GM23338 (cell line): Measurements from ENCODE around the gene ENOPH1. TPM values are rescaled to one million over a fixed set of nuclear protein-coding genes. Genes with fewer than 3 reads are reported as not detected.

Experiments used
- ATAC-seq: fragments of 200-7000 bp; cut with Tn5 transposase; 3 replicates; pipeline ENCODE4 v1.9.1; 2020
- DNase-seq: peaks from one replicate; pipeline ENCODE4 v3.0.0-alpha.2; 2015; ENCODE audit warnings: low spot score
- H2AFZ ChIP-seq: fragments of 200-600 bp; sonication (generic); 2 replicates; pipeline ENCODE4 v1.8.0; 2016; ENCODE audit warnings: antibody characterized with exemption, mild to moderate bottlenecking, moderate library complexity
- H3F3A ChIP-seq: fragments of 200-600 bp; sonication (generic); replicated peaks from 2 replicates; pipeline ENCODE4 v1.8.0; 2017; ENCODE audit warnings: antibody characterized with exemption, mixed run types, low read depth
- H3K27ac ChIP-seq: fragments of 200-600 bp; sonication (generic); 2 replicates; pipeline ENCODE4 v1.6.1; 2016; ENCODE audit warnings: low read depth
- H3K27me3 ChIP-seq: fragments of 200-600 bp; sonication (generic); 2 replicates; pipeline ENCODE4 v1.8.0; 2016; ENCODE audit warnings: mild to moderate bottlenecking, mixed run types, moderate library complexity; ENCODE audit not compliant: insufficient read depth
- H3K36me3 ChIP-seq: fragments of 200-600 bp; sonication (generic); 2 replicates; pipeline ENCODE4 v1.8.0; 2016; ENCODE audit warnings: mild to moderate bottlenecking; ENCODE audit not compliant: insufficient read depth
- H3K4me1 ChIP-seq: fragments of 200-600 bp; sonication (generic); 2 replicates; pipeline ENCODE4 v1.8.0; 2016; ENCODE audit warnings: mild to moderate bottlenecking, moderate library complexity; ENCODE audit not compliant: insufficient read depth
- H3K4me2 ChIP-seq: fragments of 200-600 bp; sonication (generic); 2 replicates; pipeline ENCODE4 v1.7.1; 2017; ENCODE audit warnings: mixed run types
- H3K4me3 ChIP-seq: fragments of 200-600 bp; sonication (generic); 2 replicates; pipeline ENCODE4 v1.6.1; 2016; ENCODE audit warnings: mixed run types
- H3K79me2 ChIP-seq: fragments of 200-600 bp; sonication (generic); replicated peaks from 2 replicates; pipeline ENCODE4 v1.8.0; 2017; ENCODE audit warnings: mild to moderate bottlenecking; ENCODE audit not compliant: insufficient read depth
- H3K9me2 ChIP-seq: fragments of 200-600 bp; sonication (generic); 2 replicates; pipeline ENCODE4 v1.8.0; 2017; ENCODE audit not compliant: insufficient read depth
- H4K20me1 ChIP-seq: fragments of 200-600 bp; sonication (generic); replicated peaks from 2 replicates; pipeline ENCODE4 v1.8.0; 2017; ENCODE audit warnings: mild to moderate bottlenecking; ENCODE audit not compliant: insufficient read depth
- H3K27ac Mint-ChIP-seq: 2 replicates; pipeline ENCODE4 v1.8.0; 2020; ENCODE audit warnings: inconsistent platforms, mild to moderate bottlenecking, moderate library complexity, mixed read lengths
- H3K27me3 Mint-ChIP-seq: 3 replicates; pipeline ENCODE4 v1.8.0; 2022; ENCODE audit warnings: low read depth, mild to moderate bottlenecking, moderate library complexity, mixed read lengths, inconsistent platforms; ENCODE audit not compliant: insufficient read depth, poor library complexity
- H3K36me3 Mint-ChIP-seq: 3 replicates; pipeline ENCODE4 v1.8.0; 2021; ENCODE audit warnings: low read depth, mild to moderate bottlenecking, inconsistent platforms, moderate library complexity, mixed read lengths
- H3K4me1 Mint-ChIP-seq: 3 replicates; pipeline ENCODE4 v1.8.0; 2020; ENCODE audit warnings: mild to moderate bottlenecking, inconsistent platforms, mixed read lengths
- H3K4me3 Mint-ChIP-seq: 3 replicates; pipeline ENCODE4 v1.8.0; 2021; ENCODE audit warnings: moderate library complexity, mild to moderate bottlenecking, inconsistent platforms, mixed read lengths
- H3K9me3 Mint-ChIP-seq: 3 replicates; pipeline ENCODE4 v1.8.0; 2020; ENCODE audit warnings: moderate library complexity, mild to moderate bottlenecking, inconsistent platforms, mixed read lengths
- CREB1 ChIP-seq: fragments of 250-450 bp; sonication (Bioruptor Pico); IDR thresholded peaks from 2 replicates; pipeline ENCODE4 v1.5.0; 2020; ENCODE audit warnings: low read depth, mild to moderate bottlenecking, moderate library complexity
- CTCF ChIP-seq, 2 experiments: fragments of 200-600 bp in 1 of 2; sonication (generic) in 1 of 2; conservative IDR thresholded peaks; 2 replicates each; pipeline versions ENCODE4 v1.5.1 to v1.6.1; 2016 to 2017; ENCODE audit warnings: antibody characterized with exemption in 2 of 2, low read depth in 2 of 2, mild to moderate bottlenecking in 2 of 2, moderate library complexity in 1 of 2
- ETS1 ChIP-seq: IDR thresholded peaks from 2 replicates; pipeline ENCODE4 v1.6.1; 2016; ENCODE audit warnings: antibody characterized with exemption
- EZH2phosphoT487 ChIP-seq: fragments of 200-600 bp; sonication (generic); IDR thresholded peaks from one replicate; pipeline ENCODE4 v1.8.1; 2018; ENCODE audit warnings: antibody characterized with exemption; ENCODE audit not compliant: unreplicated experiment
- JUNB ChIP-seq: IDR thresholded peaks from one replicate; pipeline ENCODE4 v1.6.1; 2016; ENCODE audit warnings: antibody characterized with exemption; ENCODE audit not compliant: unreplicated experiment
- NANOG ChIP-seq: IDR thresholded peaks from 2 replicates; pipeline ENCODE4 v1.6.1; 2016; ENCODE audit warnings: antibody characterized with exemption, borderline replicate concordance
- POLR2AphosphoS5 ChIP-seq: IDR thresholded peaks from 2 replicates; pipeline ENCODE4 v1.6.1; 2016; ENCODE audit warnings: antibody characterized with exemption, low read depth
- REST ChIP-seq: IDR thresholded peaks from one replicate; pipeline ENCODE4 v1.6.1; 2018; ENCODE audit warnings: antibody characterized with exemption; ENCODE audit not compliant: unreplicated experiment
- STAT1 ChIP-seq: IDR thresholded peaks from one replicate; pipeline ENCODE4 v1.6.1; 2016; ENCODE audit warnings: antibody characterized with exemption; ENCODE audit not compliant: unreplicated experiment
- ZNF114 ChIP-seq: fragments of 250-450 bp; sonication (Bioruptor Pico); IDR thresholded peaks from 2 replicates; pipeline ENCODE4 v1.5.0; 2020; ENCODE audit warnings: mild to moderate bottlenecking, moderate library complexity
- ZNF331 ChIP-seq: fragments of 250-450 bp; sonication (Bioruptor Pico); IDR thresholded peaks from 2 replicates; pipeline ENCODE4 v1.5.0; 2020; ENCODE audit warnings: low read depth, mild to moderate bottlenecking, moderate library complexity
- ZNF462 ChIP-seq: fragments of 250-450 bp; sonication (Bioruptor Pico); IDR thresholded peaks from 2 replicates; pipeline ENCODE4 v1.5.0; 2020; ENCODE audit warnings: mild to moderate bottlenecking, moderate library complexity
- polyA plus RNA-seq: library from polyadenylated mRNA; unstranded; fragments of >200 nt; fragmentation: Nextera tagmentation; extraction: Ambion mirVana; gene quantifications from 2 replicates; pipeline ENCODE4 v1.2.1, GENCODE V29; 2016
- total RNA-seq: library from RNA; depleted of rRNA; stranded (reverse); fragments of >200 nt; shearing (Covaris generic); gene quantifications from 2 replicates; pipeline ENCODE4 v1.2.3, GENCODE V29; 2014

Gene ENOPH1
- total and polyA plus RNA-seq, 2 experiments from 2014 or later = 105 to 146 TPM

DNA sequence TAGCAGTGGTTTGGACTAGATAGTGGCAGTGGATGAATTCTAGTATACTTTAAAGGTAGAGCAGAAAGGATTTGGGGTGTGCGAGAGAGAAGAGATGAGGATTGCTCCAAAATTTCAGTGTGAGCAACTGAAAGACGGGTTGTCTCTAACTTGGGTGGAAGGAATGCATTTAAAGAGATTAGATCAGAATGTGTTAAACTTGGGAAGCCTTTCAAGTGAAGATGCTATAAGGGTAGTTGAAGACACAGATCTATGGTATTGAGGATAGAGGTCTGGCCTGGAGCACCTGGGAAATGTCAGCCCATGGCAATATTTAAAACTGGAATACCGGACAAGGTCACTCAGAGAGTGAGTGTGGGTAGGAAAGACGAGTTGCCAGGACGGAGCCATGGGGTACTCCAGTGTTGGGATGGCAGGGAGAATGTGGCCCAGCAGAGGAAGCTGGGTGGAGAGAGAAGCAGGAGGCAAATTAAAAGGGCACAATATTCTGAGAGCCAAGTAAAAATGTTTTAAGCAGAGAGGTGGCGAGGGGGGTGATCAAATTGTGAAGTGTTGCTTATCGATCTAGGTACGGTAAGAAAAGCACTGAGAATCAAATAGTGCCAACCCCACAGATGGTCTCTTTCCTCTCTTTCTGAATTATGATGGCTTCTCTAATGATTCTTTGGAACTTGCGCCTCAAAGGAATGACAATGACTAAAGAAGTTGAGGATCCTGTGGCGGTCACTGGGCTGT, 50.5 kb downstream of the ENOPH1 start (continued):
- TF ChIP-seq CTCF (conservative IDR thresholded peaks at IDR 0.05; ENCODE audit: low read depth in 2 of 2) (no peak), NANOG (no peak), REST (no peak), ETS1 (no peak), EZH2phosphoT487 (no peak), POLR2AphosphoS5 (no peak), ZNF331 (CRISPR knock-in tag) (no peak)

DNA sequence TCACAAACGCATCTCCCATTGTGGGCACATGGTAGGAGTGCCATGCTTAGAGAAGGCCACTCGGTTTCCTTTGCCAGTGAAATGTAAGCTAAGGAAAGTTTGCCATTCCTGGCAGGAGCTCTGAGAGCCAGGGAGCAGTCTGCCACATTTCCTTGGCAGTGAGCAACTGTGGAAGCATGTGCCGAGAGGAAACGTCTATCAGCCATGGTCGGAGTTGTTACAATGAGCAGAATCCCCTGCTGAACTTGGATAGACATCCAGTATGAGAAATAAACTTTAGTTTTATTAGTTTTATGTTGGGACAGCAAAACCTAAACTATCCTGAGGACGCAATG, 51.1 kb downstream of the ENOPH1 start:
- no peaks in the 10 kb centered on the region for H3K36me3 ChIP-seq
- no peaks in the 10 kb centered on the region; the same call in 1 of the 2 replicates for H3K4me1 ChIP-seq
- peaks cover 6% of the 10 kb centered on the region; the same call in 2 of the 3 replicates for H3K4me1 Mint-ChIP-seq
- no peaks in the 10 kb centered on the region for H4K20me1 ChIP-seq
- no peak overlapping the region for H3K4me3 ChIP-seq
- H3K27me3 Mint-ChIP-seq = peaks cover 2% of the 10 kb centered on the region
- no peak overlapping the region for H3K27ac ChIP-seq
- DNase-seq = no peak
- peaks cover 3% of the 10 kb centered on the region; the same call in 1 of the 3 replicates for H3K36me3 Mint-ChIP-seq
- H2AFZ ChIP-seq = no peak overlapping the region
- no peaks in the 10 kb centered on the region for H3K27me3 ChIP-seq
- H3K4me2 ChIP-seq = no peak overlapping the region
- H3K27ac Mint-ChIP-seq = no peak overlapping the region
- no peaks in the 10 kb centered on the region for H3F3A ChIP-seq
- H3K9me3 Mint-ChIP-seq = peaks cover 8% of the 10 kb centered on the region; the same call in 2 of the 3 replicates
- H3K4me3 Mint-ChIP-seq = no peak overlapping the region
- ATAC-seq = no peak
- no peaks in the 10 kb centered on the region for H3K9me2 ChIP-seq
- no peaks in the 10 kb centered on the region for H3K79me2 ChIP-seq
- TF ChIP-seq NANOG (no peak), CREB1 (no peak), JUNB (no peak), STAT1 (no peak), POLR2AphosphoS5 (no peak), ZNF462 (no peak), ZNF114 (CRISPR knock-in tag) (no peak)
